Ectodermal cell (in vitro differentiated cells): ENCODE measurements around the gene CFAP46.

Experiments used
- H3K27ac ChIP-seq: 2 replicates; pipeline ENCODE4 v1.7.0; 2013; ENCODE audit warnings: mild to moderate bottlenecking, low read depth, low read length; ENCODE audit not compliant: insufficient read depth, poor library complexity, severe bottlenecking
- H3K27me3 ChIP-seq: 2 replicates; pipeline ENCODE4 v1.7.0; 2013; ENCODE audit warnings: mild to moderate bottlenecking, low read length; ENCODE audit not compliant: insufficient read depth, control insufficient read depth, poor library complexity, severe bottlenecking
- H3K36me3 ChIP-seq: one replicate; pipeline ENCODE4 v1.7.0; 2013; ENCODE audit warnings: low read length; ENCODE audit not compliant: control insufficient read depth, insufficient read depth
- H3K4me1 ChIP-seq: one replicate; pipeline ENCODE4 v1.7.0; 2013; ENCODE audit warnings: low read length; ENCODE audit not compliant: control insufficient read depth, insufficient read depth
- H3K4me3 ChIP-seq: 2 replicates; pipeline ENCODE4 v1.7.0; 2013; ENCODE audit warnings: low read depth, low read length, control low read depth; ENCODE audit not compliant: insufficient read depth
- H3K9me3 ChIP-seq: 2 replicates; pipeline ENCODE4 v1.7.0; 2013; ENCODE audit warnings: mild to moderate bottlenecking, low read length, moderate library complexity; ENCODE audit not compliant: control insufficient read depth
- WGBS, 2 experiments: methylation state at CpG; one replicate each; pipeline ENCODE4 v1.1.7; 2013; ENCODE audit warnings: missing lambda C conversion rate in 2 of 2; 5-methylcytosine and 5-hydroxymethylcytosine counted together

The CFAP46 gene

GRCh38 chr10:132840698-132841614 is 101.4 kb downstream of the CFAP46 start:
- Histone ChIP-seq H3K4me3 (no peak overlapping the region), H3K4me1 (no peaks in the 10 kb centered on the region), H3K27me3 (no peaks in the 10 kb centered on the region), H3K36me3 (no peaks in the 10 kb centered on the region), H3K9me3 (peaks cover 5% of the 10 kb centered on the region), H3K27ac (no peak overlapping the region)
- 93 to 95% methylated on average over 24 of the region's 24 CpGs for WGBS, 2 experiments

GRCh38 chr10:132839061-132839460 is 103.3 kb downstream of the CFAP46 start:
- no peak overlapping the region for H3K27ac ChIP-seq
- no peaks in the 10 kb centered on the region for H3K36me3 ChIP-seq
- H3K9me3 ChIP-seq, result peaks cover 5% of the 10 kb centered on the region
- no peaks in the 10 kb centered on the region for H3K4me1 ChIP-seq
- no peak overlapping the region for H3K4me3 ChIP-seq
- H3K27me3 ChIP-seq, result no peaks in the 10 kb centered on the region
- WGBS, 2 experiments, result 92 to 94% methylated on average over 13 of the region's 13 CpGs

GRCh38 chr10:132838346-132838970 is 103.9 kb downstream of the CFAP46 start:
- H3K27ac ChIP-seq, result no peak overlapping the region
- H3K4me3 ChIP-seq, result no peak overlapping the region
- H3K27me3 ChIP-seq, result no peaks in the 10 kb centered on the region
- H3K36me3 ChIP-seq, result no peaks in the 10 kb centered on the region
- no peaks in the 10 kb centered on the region for H3K4me1 ChIP-seq
- WGBS, 2 experiments, result 92 to 94% methylated on average over 21 of the region's 21 CpGs
- peaks cover 5% of the 10 kb centered on the region for H3K9me3 ChIP-seq

GRCh38 chr10:132837905-132838304 is 104.5 kb downstream of the CFAP46 start:
- no peak overlapping the region for H3K4me3 ChIP-seq
- H3K36me3 ChIP-seq, result no peaks in the 10 kb centered on the region
- WGBS, 2 experiments, result 93 to 94% methylated on average over 21 of the region's 21 CpGs
- H3K27ac ChIP-seq, result no peak overlapping the region
- peaks cover 5% of the 10 kb centered on the region for H3K9me3 ChIP-seq
- no peaks in the 10 kb centered on the region for H3K27me3 ChIP-seq
- H3K4me1 ChIP-seq, result no peaks in the 10 kb centered on the region

GRCh38 chr10:132836832-132837540 is 105.4 kb downstream of the CFAP46 start:
- Histone ChIP-seq H3K27ac (no peak overlapping the region), H3K27me3 (no peaks in the 10 kb centered on the region), H3K4me3 (no peak overlapping the region), H3K4me1 (no peaks in the 10 kb centered on the region), H3K36me3 (no peaks in the 10 kb centered on the region), H3K9me3 (no peaks in the 10 kb centered on the region)
- WGBS, 2 experiments, result 48% methylated on average over 34 of the region's 34 CpGs

- Histone ChIP-seq H3K9me3 (no peaks in the 10 kb centered on the region), H3K27me3 (no peaks in the 10 kb centered on the region), H3K27ac (no peak overlapping the region), H3K4me1 (no peaks in the 10 kb centered on the region), H3K36me3 (no peaks in the 10 kb centered on the region), H3K4me3 (no peak overlapping the region)
- 78% methylated on average over 27 of the region's 27 CpGs for WGBS, 2 experiments
Observed at GRCh38 chr10:132836248-132836831, 106.0 kb downstream of the CFAP46 start.

- H3K4me1 ChIP-seq, result no peaks in the 10 kb centered on the region
- no peaks in the 10 kb centered on the region for H3K27me3 ChIP-seq
- no peak overlapping the region for H3K4me3 ChIP-seq
- 59 to 60% methylated on average over 9 of the region's 18 CpGs for WGBS, 2 experiments
- H3K36me3 ChIP-seq, result no peaks in the 10 kb centered on the region
- no peaks in the 10 kb centered on the region for H3K9me3 ChIP-seq
- no peak overlapping the region for H3K27ac ChIP-seq
Observed at GRCh38 chr10:132835848-132836233, 106.5 kb downstream of the CFAP46 start.

- 88 to 90% methylated on average over 23 to 24 of the region's 25 CpGs for WGBS, 2 experiments
- Histone ChIP-seq H3K4me3 (no peak overlapping the region), H3K27ac (no peak overlapping the region), H3K4me1 (no peaks in the 10 kb centered on the region), H3K36me3 (no peaks in the 10 kb centered on the region), H3K9me3 (no peaks in the 10 kb centered on the region), H3K27me3 (no peaks in the 10 kb centered on the region)
Observed at GRCh38 chr10:132834891-132835847, 107.2 kb downstream of the CFAP46 start.

GRCh38 chr10:132834311-132834761 is 108.0 kb downstream of the CFAP46 start:
- H3K27me3 ChIP-seq, result no peaks in the 10 kb centered on the region
- WGBS, 2 experiments, result 94 to 95% methylated on average over 18 of the region's 18 CpGs
- H3K4me1 ChIP-seq, result no peaks in the 10 kb centered on the region
- H3K9me3 ChIP-seq, result no peaks in the 10 kb centered on the region
- H3K36me3 ChIP-seq, result no peaks in the 10 kb centered on the region
- H3K27ac ChIP-seq, result no peak overlapping the region
- no peak overlapping the region for H3K4me3 ChIP-seq
